ENCODE measurements around the gene EMC8.

Gene EMC8

GRCh38 chr16:85783441-85783840 lies 15.9 kb downstream of the EMC8 start:
- Histone ChIP-seq H3K4me1 (ENCODE audit: low read length) (peaks cover 2% of the 10 kb centered on the region; the same call in 1 of the 2 replicates), H3K36me3 (replicated peaks; ENCODE audit: low read depth, low read length) (peaks cover 56% of the 10 kb centered on the region), H3K9ac (ENCODE audit: low read length) (no peak overlapping the region), H3K27ac (ENCODE audit: low read length) (no peak overlapping the region), H3K4me3 (ENCODE audit: low read length) (no peak overlapping the region), H2AFZ (ENCODE audit: low read depth, low read length) (no peak overlapping the region), H3K4me2 (ENCODE audit: low read length) (no peak overlapping the region), H3K27me3 (ENCODE audit: low read depth, low read length) (no peaks in the 10 kb centered on the region), H3K79me2 (ENCODE audit: low read length) (peaks cover 5% of the 10 kb centered on the region; the same call in 1 of the 2 replicates), H3K9me3 (ENCODE audit: insufficient read depth, low read length) (no peaks in the 10 kb centered on the region), H4K20me1 (ENCODE audit: insufficient read depth, low read length) (0 out of 2 replicates have a peak, but pooled peaks cover 7% of the 10 kb centered on the region)
- no peak for TF ChIP-seq CTCF (IDR thresholded peaks at IDR 0.05; ENCODE audit: low read depth, low read length)

GRCh38 chr16:85782451-85782850 lies 16.9 kb downstream of the EMC8 start:
- Histone ChIP-seq H3K4me3 (ENCODE audit: low read length) (no peak overlapping the region), H3K36me3 (replicated peaks; ENCODE audit: low read depth, low read length) (peaks cover 57% of the 10 kb centered on the region), H3K27me3 (ENCODE audit: low read depth, low read length) (no peaks in the 10 kb centered on the region), H3K9ac (ENCODE audit: low read length) (no peak overlapping the region), H3K27ac (ENCODE audit: low read length) (no peak overlapping the region), H4K20me1 (ENCODE audit: insufficient read depth, low read length) (0 out of 2 replicates have a peak, but pooled peaks cover 7% of the 10 kb centered on the region), H3K4me2 (ENCODE audit: low read length) (no peak overlapping the region), H3K4me1 (ENCODE audit: low read length) (no peaks in the 10 kb centered on the region), H3K79me2 (ENCODE audit: low read length) (no peaks in the 10 kb centered on the region; the same call in 1 of the 2 replicates), H3K9me3 (ENCODE audit: insufficient read depth, low read length) (no peaks in the 10 kb centered on the region), H2AFZ (ENCODE audit: low read depth, low read length) (no peak overlapping the region)
- TF ChIP-seq CTCF (IDR thresholded peaks at IDR 0.05; ENCODE audit: low read depth, low read length) (no peak), EZH2phosphoT487 (IDR thresholded peaks at IDR 0.05; ENCODE audit: low read depth) (no peak)

- Histone ChIP-seq H3K4me2 (ENCODE audit: low read length) (no peak overlapping the region), H4K20me1 (ENCODE audit: insufficient read depth, low read length) (0 out of 2 replicates have a peak, but pooled peaks cover 4% of the 10 kb centered on the region)
Measured at GRCh38 chr16:85781695-85782370, 17.5 kb downstream of the EMC8 start.

More at GRCh38 chr16:85781695-85782370, 17.5 kb downstream of the EMC8 start:
- H3K27me3 ChIP-seq (ENCODE audit: low read depth, low read length), result no peaks in the 10 kb centered on the region
- no peak overlapping the region for H2AFZ ChIP-seq (ENCODE audit: low read depth, low read length)
- H3K36me3 ChIP-seq (replicated peaks; ENCODE audit: low read depth, low read length), result peaks cover 53% of the 10 kb centered on the region
- H3K79me2 ChIP-seq (ENCODE audit: low read length), result no peaks in the 10 kb centered on the region; the same call in 1 of the 2 replicates
- no peak overlapping the region for H3K4me3 ChIP-seq (ENCODE audit: low read length)
- TF ChIP-seq CTCF (IDR thresholded peaks at IDR 0.05; ENCODE audit: low read depth, low read length) (no peak), EZH2phosphoT487 (IDR thresholded peaks at IDR 0.05; ENCODE audit: low read depth) (no peak)
- H3K27ac ChIP-seq (ENCODE audit: low read length), result no peak overlapping the region
- H3K9me3 ChIP-seq (ENCODE audit: insufficient read depth, low read length), result no peaks in the 10 kb centered on the region
- no peaks in the 10 kb centered on the region for H3K4me1 ChIP-seq (ENCODE audit: low read length)
- no peak overlapping the region for H3K9ac ChIP-seq (ENCODE audit: low read length)

Measured in OCI-LY3 (cell line).